ENCODE results near the gene GIT2.
"Not testable (repeated sequence)": the region's sequence is repeated elsewhere in the genome, so short reads cannot be mapped to it uniquely, and the experiment has no call there.

- TF ChIP-seq, protein P1, sequence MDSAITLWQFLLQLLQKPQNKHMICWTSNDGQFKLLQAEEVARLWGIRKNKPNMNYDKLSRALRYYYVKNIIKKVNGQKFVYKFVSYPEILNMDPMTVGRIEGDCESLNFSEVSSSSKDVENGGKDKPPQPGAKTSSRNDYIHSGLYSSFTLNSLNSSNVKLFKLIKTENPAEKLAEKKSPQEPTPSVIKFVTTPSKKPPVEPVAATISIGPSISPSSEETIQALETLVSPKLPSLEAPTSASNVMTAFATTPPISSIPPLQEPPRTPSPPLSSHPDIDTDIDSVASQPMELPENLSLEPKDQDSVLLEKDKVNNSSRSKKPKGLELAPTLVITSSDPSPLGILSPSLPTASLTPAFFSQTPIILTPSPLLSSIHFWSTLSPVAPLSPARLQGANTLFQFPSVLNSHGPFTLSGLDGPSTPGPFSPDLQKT (IDR thresholded peaks at IDR 0.05; ENCODE audit: borderline replicate concordance, low read depth, low read length): not testable (repeated sequence)
- not testable (repeated sequence) for TF ChIP-seq GLI2 (tag by site-specific recombination; IDR thresholded peaks at IDR 0.05; ENCODE audit: borderline replicate concordance, low read depth); GLIS2 (tag by site-specific recombination; IDR thresholded peaks at IDR 0.05); ZNF639 (tag by site-specific recombination; IDR thresholded peaks at IDR 0.05); ZNF843 (tag by site-specific recombination; IDR thresholded peaks at IDR 0.05); ZBTB48 (tag by site-specific recombination; IDR thresholded peaks at IDR 0.05); ZNF350 (tag by site-specific recombination; IDR thresholded peaks at IDR 0.05); ZNF416 (tag by site-specific recombination; IDR thresholded peaks at IDR 0.05); YY1 (tag by site-specific recombination; IDR thresholded peaks at IDR 0.05); ZNF530 (tag by site-specific recombination; IDR thresholded peaks at IDR 0.05; ENCODE audit: low read depth); ZNF239 (tag by site-specific recombination; IDR thresholded peaks at IDR 0.05); ZNF624 (tag by site-specific recombination; IDR thresholded peaks at IDR 0.05); ZFP41 (tag by site-specific recombination; IDR thresholded peaks at IDR 0.05; ENCODE audit: borderline replicate concordance)
- TF ChIP-seq, protein P2, sequence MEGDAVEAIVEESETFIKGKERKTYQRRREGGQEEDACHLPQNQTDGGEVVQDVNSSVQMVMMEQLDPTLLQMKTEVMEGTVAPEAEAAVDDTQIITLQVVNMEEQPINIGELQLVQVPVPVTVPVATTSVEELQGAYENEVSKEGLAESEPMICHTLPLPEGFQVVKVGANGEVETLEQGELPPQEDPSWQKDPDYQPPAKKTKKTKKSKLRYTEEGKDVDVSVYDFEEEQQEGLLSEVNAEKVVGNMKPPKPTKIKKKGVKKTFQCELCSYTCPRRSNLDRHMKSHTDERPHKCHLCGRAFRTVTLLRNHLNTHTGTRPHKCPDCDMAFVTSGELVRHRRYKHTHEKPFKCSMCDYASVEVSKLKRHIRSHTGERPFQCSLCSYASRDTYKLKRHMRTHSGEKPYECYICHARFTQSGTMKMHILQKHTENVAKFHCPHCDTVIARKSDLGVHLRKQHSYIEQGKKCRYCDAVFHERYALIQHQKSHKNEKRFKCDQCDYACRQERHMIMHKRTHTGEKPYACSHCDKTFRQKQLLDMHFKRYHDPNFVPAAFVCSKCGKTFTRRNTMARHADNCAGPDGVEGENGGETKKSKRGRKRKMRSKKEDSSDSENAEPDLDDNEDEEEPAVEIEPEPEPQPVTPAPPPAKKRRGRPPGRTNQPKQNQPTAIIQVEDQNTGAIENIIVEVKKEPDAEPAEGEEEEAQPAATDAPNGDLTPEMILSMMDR (tag by site-specific recombination; IDR thresholded peaks at IDR 0.05): not testable (repeated sequence)
These were observed 96.8 kb downstream of the GIT2 start for GRCh38 chr12:109899345-109899744.
